ENCODE data around the gene KRT6A.
"Not testable (repeated sequence)": the region's sequence is repeated elsewhere in the genome, so short reads cannot be mapped to it uniquely, and the experiment has no call there.

Gene KRT6A

GRCh38 chr12:52488736-52489135 is 4.3 kb downstream of the KRT6A start:
- Mint-ChIP-seq H3K27ac (no peak overlapping the region), H3K27me3 (ENCODE audit: low read depth) (peaks cover 22% of the 10 kb centered on the region), H3K4me3 (no peak overlapping the region), H3K36me3 (ENCODE audit: low read depth) (no peaks in the 10 kb centered on the region), H3K9me3 (no peaks in the 10 kb centered on the region), H3K4me1 (no peaks in the 10 kb centered on the region)
- no peak for TF ChIP-seq CTCF (IDR thresholded peaks at IDR 0.05; ENCODE audit: unreplicated experiment in 3 of 3)

GRCh38 chr12:52487744-52488443 is 5.2 kb downstream of the KRT6A start:
- not testable (repeated sequence) for H3K27ac Mint-ChIP-seq; H3K4me3 Mint-ChIP-seq; H3K4me1 Mint-ChIP-seq; H3K36me3 Mint-ChIP-seq (ENCODE audit: low read depth); H3K9me3 Mint-ChIP-seq
- H3K27me3 Mint-ChIP-seq (ENCODE audit: low read depth) = peaks cover 22% of the 10 kb centered on the region

- Mint-ChIP-seq H3K4me3 (no peak overlapping the region), H3K36me3 (ENCODE audit: low read depth) (no peaks in the 10 kb centered on the region), H3K9me3 (peaks cover 3% of the 10 kb centered on the region), H3K27ac (no peak overlapping the region), H3K4me1 (no peaks in the 10 kb centered on the region), H3K27me3 (ENCODE audit: low read depth) (peaks cover 20% of the 10 kb centered on the region)
- no peak for TF ChIP-seq CTCF (IDR thresholded peaks at IDR 0.05; ENCODE audit: unreplicated experiment in 3 of 3)
Observed at GRCh38 chr12:52487211-52487610, 5.8 kb downstream of the KRT6A start.

GRCh38 chr12:52486166-52487105 is 6.6 kb downstream of the KRT6A start:
- Mint-ChIP-seq H3K4me1 (no peaks in the 10 kb centered on the region), H3K4me3 (no peak overlapping the region), H3K27me3 (ENCODE audit: low read depth) (peaks cover 17% of the 10 kb centered on the region), H3K36me3 (ENCODE audit: low read depth) (no peaks in the 10 kb centered on the region), H3K27ac (no peak overlapping the region), H3K9me3 (peaks cover 3% of the 10 kb centered on the region)
- TF ChIP-seq CTCF (IDR thresholded peaks at IDR 0.05; ENCODE audit: unreplicated experiment in 3 of 3) = no peak

GRCh38 chr12:52480073-52480472 is 13.0 kb downstream of the KRT6A start:
- H3K27ac Mint-ChIP-seq = no peak overlapping the region
- no peaks in the 10 kb centered on the region for H3K4me1 Mint-ChIP-seq
- no peak for TF ChIP-seq CTCF (IDR thresholded peaks at IDR 0.05; ENCODE audit: unreplicated experiment in 3 of 3)
- peaks cover 6% of the 10 kb centered on the region for H3K27me3 Mint-ChIP-seq (ENCODE audit: low read depth)
- no peak overlapping the region for H3K4me3 Mint-ChIP-seq
- no peaks in the 10 kb centered on the region for H3K36me3 Mint-ChIP-seq (ENCODE audit: low read depth)
- H3K9me3 Mint-ChIP-seq = peaks cover 3% of the 10 kb centered on the region

- Mint-ChIP-seq H3K9me3 (no peaks in the 10 kb centered on the region), H3K27ac (no peak overlapping the region), H3K4me1 (no peaks in the 10 kb centered on the region), H3K4me3 (no peak overlapping the region), H3K27me3 (ENCODE audit: low read depth) (peaks cover 8% of the 10 kb centered on the region), H3K36me3 (ENCODE audit: low read depth) (no peaks in the 10 kb centered on the region)
- no peak for TF ChIP-seq CTCF (IDR thresholded peaks at IDR 0.05; ENCODE audit: unreplicated experiment in 3 of 3)
Observed at GRCh38 chr12:52477651-52478050, 15.4 kb downstream of the KRT6A start.
